BLaER1 (cell line): ENCODE results near the gene TBXAS1.

ENCODE experiments used
- H3K27ac ChIP-seq: shearing (Covaris generic); formaldehyde crosslinking; 2 replicates; pipeline ENCODE4 v1.8.1; 2022
- H3K27me3 ChIP-seq: shearing (Covaris generic); formaldehyde crosslinking; 2 replicates; pipeline ENCODE4 v1.8.1; 2022
- H3K36me3 ChIP-seq: shearing (Covaris generic); formaldehyde crosslinking; 2 replicates; pipeline ENCODE4 v1.8.1; 2022
- H3K4me1 ChIP-seq: shearing (Covaris generic); formaldehyde crosslinking; 2 replicates; pipeline ENCODE4 v1.8.1; 2022
- H3K4me2 ChIP-seq: shearing (Covaris generic); formaldehyde crosslinking; 2 replicates; pipeline ENCODE4 v1.8.1; 2022
- H3K4me3 ChIP-seq: shearing (Covaris generic); formaldehyde crosslinking; 2 replicates; pipeline ENCODE4 v1.8.1; 2022
- H3K9ac ChIP-seq: shearing (Covaris generic); formaldehyde crosslinking; 2 replicates; pipeline ENCODE4 v1.8.1; 2022
- H3K9me3 ChIP-seq: shearing (Covaris generic); formaldehyde crosslinking; 2 replicates; pipeline ENCODE4 v1.8.1; 2022
- H4K20me1 ChIP-seq: shearing (Covaris generic); formaldehyde crosslinking; 2 replicates; pipeline ENCODE4 v1.8.1; 2022
- Cebpa-rat ChIP-seq: shearing (Covaris generic); IDR thresholded peaks from 2 replicates; pipeline ENCODE4 v1.8.1; 2022

The TBXAS1 gene

DNA sequence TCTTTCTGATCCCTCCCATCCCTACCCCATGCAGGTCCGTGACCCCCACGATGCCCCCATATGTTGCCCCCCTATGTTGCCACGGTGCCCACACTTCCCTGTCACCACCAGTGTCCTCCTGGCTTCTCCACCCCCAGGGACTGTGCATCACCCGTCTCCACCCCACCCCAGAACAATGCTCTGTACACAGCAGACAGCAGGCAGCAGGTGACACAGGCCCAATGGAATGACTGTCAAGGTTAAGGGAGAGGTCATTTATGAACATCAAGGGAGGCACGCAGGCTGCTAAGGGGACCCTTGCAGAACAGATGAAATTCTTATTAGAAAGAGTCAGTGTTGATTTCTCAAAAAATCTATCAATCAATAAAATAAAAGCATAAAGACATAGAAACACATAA is 162.2 kb downstream of the TBXAS1 start:
- no peak for TF ChIP-seq Cebpa-rat

DNA sequence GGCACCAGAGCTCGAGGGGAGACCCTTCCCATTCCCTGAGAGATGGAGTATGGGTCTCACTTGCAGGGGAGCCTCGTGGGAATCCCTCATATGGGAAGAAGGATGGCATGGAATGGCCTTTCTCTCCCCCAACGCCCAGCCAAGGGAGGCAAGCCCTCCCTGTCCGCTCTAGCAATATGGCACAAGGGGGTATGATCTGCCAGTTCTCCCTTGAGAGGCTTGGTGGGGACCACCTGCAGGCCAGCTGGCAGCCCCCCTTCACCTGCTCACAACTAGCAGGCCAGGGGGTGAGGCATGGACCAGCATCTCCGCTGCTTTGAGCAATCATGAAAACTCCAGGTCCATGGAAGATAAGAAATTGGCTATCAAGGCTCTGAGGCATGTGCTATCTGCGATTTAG is 162.8 kb downstream of the TBXAS1 start:
- H3K27ac ChIP-seq, result peak overlapping the region; percentile 41; the same call in 1 of the 2 replicates
- peak overlapping the region; percentile 69 for H3K4me2 ChIP-seq
- no peak overlapping the region for H3K4me3 ChIP-seq
- H3K36me3 ChIP-seq, result no peaks in the 10 kb centered on the region
- H4K20me1 ChIP-seq, result no peaks in the 10 kb centered on the region
- H3K27me3 ChIP-seq, result no peaks in the 10 kb centered on the region
- no peak for TF ChIP-seq Cebpa-rat
- H3K9me3 ChIP-seq, result no peaks in the 10 kb centered on the region
- H3K4me1 ChIP-seq, result peaks cover 62% of the 10 kb centered on the region
- no peak overlapping the region for H3K9ac ChIP-seq

More for the DNA sequence above, 162.2 kb downstream of the TBXAS1 start:
- H3K9ac ChIP-seq, result no peak overlapping the region
- H3K4me2 ChIP-seq, result peak overlapping the region; percentile 69; the same call in 1 of the 2 replicates
- H4K20me1 ChIP-seq, result no peaks in the 10 kb centered on the region
- peaks cover 62% of the 10 kb centered on the region for H3K4me1 ChIP-seq
- H3K36me3 ChIP-seq, result no peaks in the 10 kb centered on the region
- H3K27me3 ChIP-seq, result no peaks in the 10 kb centered on the region
- no peak overlapping the region for H3K27ac ChIP-seq
- no peaks in the 10 kb centered on the region for H3K9me3 ChIP-seq
- H3K4me3 ChIP-seq, result no peak overlapping the region

DNA sequence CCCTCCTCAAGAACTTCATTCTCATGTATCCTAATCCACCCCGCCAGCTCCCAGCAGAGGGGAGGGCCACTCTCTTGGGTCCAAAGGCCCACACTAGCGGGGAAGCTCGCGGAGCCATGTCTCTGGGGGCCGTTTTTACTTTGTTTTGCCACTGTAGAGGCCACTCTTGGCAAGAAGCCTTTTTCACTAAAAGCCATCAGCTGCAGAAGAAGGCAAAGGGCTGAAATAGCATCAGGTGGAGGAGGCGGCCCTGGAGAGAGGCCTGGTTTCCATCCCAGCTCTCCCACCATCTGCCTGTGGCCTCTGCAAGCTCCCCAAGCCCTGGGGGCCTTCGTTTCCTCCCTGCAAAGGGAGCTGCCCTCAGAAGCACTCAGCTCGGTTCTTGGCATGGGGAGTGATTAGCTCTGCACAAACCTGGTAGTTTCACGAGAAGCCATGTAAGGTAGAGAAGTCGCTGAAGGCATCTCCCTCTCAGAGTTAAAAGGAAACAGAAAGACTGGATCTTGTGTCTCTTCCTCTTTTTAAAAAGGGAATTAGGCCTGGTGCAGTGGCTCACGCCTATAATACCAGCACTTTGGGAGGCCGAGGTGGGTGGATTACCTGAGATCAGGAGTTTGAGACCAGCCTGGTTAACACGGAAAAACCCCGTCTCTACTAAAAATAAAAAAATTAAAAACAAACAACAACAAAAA is 163.4 kb downstream of the TBXAS1 start:
- Histone ChIP-seq H3K27me3 (no peaks in the 10 kb centered on the region), H3K9ac (no peak overlapping the region), H3K4me2 (peak overlapping the region; percentile 69), H3K36me3 (no peaks in the 10 kb centered on the region), H3K4me1 (peaks cover 62% of the 10 kb centered on the region), H3K27ac (peak overlapping the region; percentile 41; the same call in 1 of the 2 replicates), H3K4me3 (no peak overlapping the region), H3K9me3 (no peaks in the 10 kb centered on the region), H4K20me1 (no peaks in the 10 kb centered on the region)
- TF ChIP-seq Cebpa-rat, result no peak

DNA sequence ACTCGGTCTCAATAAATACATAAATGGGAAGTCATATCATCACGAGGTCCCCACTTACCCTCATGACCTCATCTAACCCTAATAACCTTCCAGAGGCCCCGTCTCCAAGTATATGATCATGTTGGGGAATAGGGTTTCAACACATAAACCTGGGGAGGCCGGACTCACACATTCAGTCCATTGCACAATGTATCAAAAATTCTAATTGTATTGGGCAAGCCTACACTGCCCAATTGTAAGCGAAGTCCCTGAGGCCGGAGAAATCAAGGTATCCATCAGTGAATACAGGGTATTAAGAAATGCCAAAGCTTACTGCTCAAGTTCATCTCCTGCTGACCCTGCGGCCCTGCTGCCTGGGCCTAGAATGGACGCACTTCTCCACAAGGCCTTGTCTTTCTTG is 164.1 kb downstream of the TBXAS1 start:
- peaks cover 62% of the 10 kb centered on the region for H3K4me1 ChIP-seq
- peak overlapping the region; percentile 69; the same call in 1 of the 2 replicates for H3K4me2 ChIP-seq
- H4K20me1 ChIP-seq, result no peaks in the 10 kb centered on the region
- H3K36me3 ChIP-seq, result no peaks in the 10 kb centered on the region
- H3K27ac ChIP-seq, result no peak overlapping the region
- H3K27me3 ChIP-seq, result no peaks in the 10 kb centered on the region
- H3K9me3 ChIP-seq, result no peaks in the 10 kb centered on the region
- H3K9ac ChIP-seq, result no peak overlapping the region
- H3K4me3 ChIP-seq, result no peak overlapping the region
- no peak for TF ChIP-seq Cebpa-rat

DNA sequence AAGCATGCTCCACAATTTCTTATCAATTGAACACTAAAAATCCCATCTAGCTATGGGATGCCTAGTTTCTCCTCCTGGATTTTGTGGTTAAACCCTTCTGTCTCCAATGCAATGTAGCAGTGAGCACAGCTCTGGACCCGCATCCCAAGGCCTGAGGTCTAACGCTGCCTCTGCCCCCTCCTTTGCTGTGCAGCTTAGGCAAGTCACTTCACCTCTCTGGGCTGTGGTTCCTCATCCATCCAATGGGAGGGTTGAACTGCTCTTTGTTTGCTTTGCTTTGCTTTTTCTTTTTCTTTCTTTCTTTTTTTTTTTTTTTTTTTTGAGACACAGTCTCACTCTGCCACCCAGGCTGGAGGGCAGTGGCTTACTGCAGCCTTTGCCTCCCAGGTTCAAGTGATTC is 164.5 kb downstream of the TBXAS1 start:
- Histone ChIP-seq H4K20me1 (no peaks in the 10 kb centered on the region), H3K4me3 (no peak overlapping the region), H3K9me3 (no peaks in the 10 kb centered on the region), H3K9ac (no peak overlapping the region), H3K4me1 (peaks cover 59% of the 10 kb centered on the region), H3K27ac (no peak overlapping the region), H3K36me3 (no peaks in the 10 kb centered on the region), H3K4me2 (no peak overlapping the region), H3K27me3 (no peaks in the 10 kb centered on the region)
- TF ChIP-seq Cebpa-rat, result no peak

DNA sequence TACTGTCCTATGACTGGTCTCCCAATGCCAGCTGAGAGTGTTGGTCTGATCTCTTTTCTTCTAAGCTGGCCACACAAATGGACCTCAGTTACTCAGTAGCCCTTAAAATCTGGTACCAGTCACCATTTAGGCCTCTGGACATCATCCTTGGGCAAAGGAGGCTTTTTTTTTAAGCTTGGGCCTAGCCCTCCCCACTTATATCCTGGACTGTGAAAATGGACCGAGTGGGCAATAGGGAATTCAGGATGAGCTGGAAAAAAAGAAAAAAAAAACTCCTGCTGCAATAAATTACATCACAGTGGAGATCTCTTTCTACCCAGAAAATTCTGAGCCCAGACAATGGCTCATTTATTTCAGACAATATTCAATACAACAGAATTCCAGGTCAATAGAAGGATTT is 165.3 kb downstream of the TBXAS1 start:
- TF ChIP-seq Cebpa-rat, result no peak
- no peaks in the 10 kb centered on the region for H3K27me3 ChIP-seq
- no peak overlapping the region for H3K9ac ChIP-seq
- peak overlapping the region; percentile 60; the same call in 1 of the 2 replicates for H3K4me2 ChIP-seq
- H3K27ac ChIP-seq, result no peak overlapping the region
- no peaks in the 10 kb centered on the region for H3K36me3 ChIP-seq
- peaks cover 51% of the 10 kb centered on the region for H3K4me1 ChIP-seq
- H3K4me3 ChIP-seq, result no peak overlapping the region
- no peaks in the 10 kb centered on the region for H4K20me1 ChIP-seq
- H3K9me3 ChIP-seq, result no peaks in the 10 kb centered on the region

DNA sequence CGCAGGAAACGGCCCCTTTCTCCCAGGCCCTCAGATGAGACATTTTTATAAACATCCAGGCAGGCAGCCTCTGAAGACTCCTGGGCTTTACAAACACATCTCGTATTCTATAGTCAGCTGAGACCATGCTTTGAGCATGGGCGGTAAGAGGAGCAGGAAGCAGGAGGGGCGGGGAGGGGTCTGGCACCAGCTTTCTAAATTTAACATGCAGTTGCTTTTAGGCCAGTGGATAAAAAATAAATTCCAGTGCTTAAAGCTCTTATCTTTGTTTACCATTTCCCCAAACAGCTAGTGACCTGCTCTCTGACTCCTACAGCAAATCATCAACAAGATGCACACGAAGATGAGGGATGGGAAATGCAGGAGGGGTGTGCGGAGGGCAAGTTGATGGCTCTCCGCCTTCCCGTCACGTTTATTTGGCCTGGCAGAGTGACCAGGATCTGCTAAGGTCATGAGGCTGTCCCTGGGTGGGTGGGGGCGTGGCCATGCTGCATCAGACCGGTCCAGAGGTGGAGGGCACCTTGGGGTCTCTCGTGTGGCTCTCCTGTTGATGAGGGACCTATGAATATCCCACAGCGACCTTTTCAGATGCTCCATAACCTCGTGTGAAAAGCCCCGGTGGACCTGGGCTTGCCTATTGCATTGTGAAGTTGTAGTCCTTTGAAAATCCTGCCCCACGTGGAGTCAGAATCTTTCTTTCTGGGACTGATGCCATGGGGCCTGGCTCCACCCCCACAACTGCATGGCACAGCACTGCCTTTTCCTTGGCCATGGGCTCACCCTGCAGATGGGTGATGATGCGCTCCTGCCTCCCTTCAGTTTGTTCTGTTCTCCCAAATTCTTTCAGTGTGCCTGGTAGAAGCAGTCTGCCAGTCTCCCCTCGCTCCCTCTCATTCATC is 166.2 kb downstream of the TBXAS1 start:
- H3K9me3 ChIP-seq, result no peaks in the 10 kb centered on the region
- H4K20me1 ChIP-seq, result no peaks in the 10 kb centered on the region
- TF ChIP-seq Cebpa-rat, result no peak
- H3K4me3 ChIP-seq, result no peak overlapping the region
- H3K27me3 ChIP-seq, result no peaks in the 10 kb centered on the region
- H3K27ac ChIP-seq, result no peak overlapping the region
- H3K36me3 ChIP-seq, result no peaks in the 10 kb centered on the region
- peaks cover 42% of the 10 kb centered on the region for H3K4me1 ChIP-seq
- peak overlapping the region; percentile 60 for H3K4me2 ChIP-seq
- no peak overlapping the region for H3K9ac ChIP-seq

DNA sequence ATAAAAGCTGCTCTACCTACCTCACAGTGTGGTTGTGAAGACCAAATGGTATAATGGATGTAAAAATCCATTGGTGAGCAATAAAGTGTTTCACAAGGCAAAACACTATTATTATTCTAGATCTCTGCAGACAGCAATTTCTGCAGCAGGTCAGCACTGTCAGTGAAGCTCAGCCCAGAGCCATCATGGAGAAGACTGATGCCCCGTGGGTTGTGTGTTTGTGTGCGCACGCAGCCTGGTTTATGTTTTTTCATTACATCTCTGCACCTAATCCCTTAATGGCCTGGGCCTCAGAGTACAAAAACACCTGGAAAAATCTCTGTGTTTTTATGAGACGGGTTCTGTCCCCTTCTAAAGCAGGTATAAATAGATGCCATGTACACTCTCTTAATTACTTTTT is 169.5 kb downstream of the TBXAS1 start:
- TF ChIP-seq Cebpa-rat, result no peak
- Histone ChIP-seq H3K9ac (no peak overlapping the region), H3K36me3 (no peaks in the 10 kb centered on the region), H3K4me2 (no peak overlapping the region), H3K27me3 (no peaks in the 10 kb centered on the region), H3K9me3 (no peaks in the 10 kb centered on the region), H3K4me3 (no peak overlapping the region), H3K4me1 (peaks cover 14% of the 10 kb centered on the region), H4K20me1 (no peaks in the 10 kb centered on the region), H3K27ac (no peak overlapping the region)

DNA sequence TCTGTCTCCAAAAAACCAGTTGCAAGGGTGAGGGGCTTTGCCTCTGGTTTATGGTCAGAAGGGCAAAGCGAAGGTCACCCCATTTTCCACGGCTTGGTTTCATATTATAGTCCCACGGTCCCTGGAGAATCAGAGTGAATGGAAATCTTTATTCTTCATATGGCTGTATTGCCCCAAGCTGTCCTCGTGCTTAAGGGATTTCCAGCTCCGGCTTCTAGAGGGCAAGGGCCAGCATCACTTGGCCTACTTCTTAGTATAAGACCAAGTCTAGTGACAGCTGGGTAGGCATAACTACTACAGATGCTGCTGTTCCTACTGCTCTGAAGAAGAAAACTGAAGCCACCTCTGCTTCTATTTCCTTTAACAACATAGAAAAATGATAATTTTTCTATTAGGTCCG is 170.5 kb downstream of the TBXAS1 start:
- no peak for TF ChIP-seq Cebpa-rat
- H3K9me3 ChIP-seq, result no peaks in the 10 kb centered on the region
- H3K36me3 ChIP-seq, result no peaks in the 10 kb centered on the region
- no peaks in the 10 kb centered on the region for H3K27me3 ChIP-seq
- H3K4me2 ChIP-seq, result no peak overlapping the region
- peaks cover 10% of the 10 kb centered on the region for H3K4me1 ChIP-seq
- no peak overlapping the region for H3K4me3 ChIP-seq
- H3K27ac ChIP-seq, result no peak overlapping the region
- H3K9ac ChIP-seq, result no peak overlapping the region
- H4K20me1 ChIP-seq, result no peaks in the 10 kb centered on the region

DNA sequence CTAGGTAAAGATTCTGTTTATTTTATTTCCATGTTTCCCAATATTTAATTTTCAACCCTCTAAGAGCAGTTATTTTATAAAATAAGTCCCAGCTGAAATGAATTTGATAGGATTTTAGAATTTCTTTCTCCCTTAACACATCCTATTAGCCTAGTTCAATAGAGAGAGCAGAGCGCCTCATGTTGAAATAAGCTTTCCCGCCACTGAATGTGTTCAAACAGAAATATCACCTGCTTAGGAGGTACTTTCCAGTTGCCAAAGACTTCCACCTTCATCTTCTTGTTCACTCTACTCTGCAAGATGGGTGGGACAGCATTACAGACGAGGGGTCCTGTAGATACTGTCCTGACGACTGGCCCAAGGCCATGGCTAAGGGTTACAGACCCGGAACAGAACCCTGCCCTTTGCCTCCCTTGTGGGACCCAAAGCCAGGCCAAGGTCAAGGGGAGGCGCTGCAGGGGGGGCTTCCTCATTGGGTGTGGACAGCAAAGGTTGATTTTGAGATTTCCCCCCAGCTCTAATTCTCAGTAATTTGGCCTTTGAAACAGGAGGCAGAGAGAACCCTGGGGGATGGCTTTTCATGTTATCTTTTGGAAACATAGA is 171.7 kb downstream of the TBXAS1 start:
- Histone ChIP-seq H3K4me2 (no peak overlapping the region), H3K4me3 (no peak overlapping the region), H3K27me3 (no peaks in the 10 kb centered on the region), H3K36me3 (no peaks in the 10 kb centered on the region), H3K4me1 (no peaks in the 10 kb centered on the region), H3K9ac (no peak overlapping the region), H4K20me1 (no peaks in the 10 kb centered on the region), H3K9me3 (no peaks in the 10 kb centered on the region), H3K27ac (no peak overlapping the region)
- TF ChIP-seq Cebpa-rat, result no peak
